Lung (tissue), 12 donors: ENCODE results near the gene EPHA1. TPM values are rescaled to one million over a fixed set of nuclear protein-coding genes. Genes with fewer than 3 reads are reported as not detected.

ENCODE experiments used
- ATAC-seq: fragments of 200-7000 bp; cut with Tn5 transposase; one replicate; pipeline ENCODE4 v1.9.1; 2020; ENCODE audit warnings: moderate number of reproducible peaks; ENCODE audit not compliant: insufficient read depth, low FRiP score
- DNase-seq, 3 donors: peaks; one replicate each; pipeline ENCODE4 v3.0.0-alpha.2; 2013 to 2017
- H3K27ac ChIP-seq, 2 donors: one replicate each; pipeline ENCODE4 v1.5.1; 2013; ENCODE audit warnings: mild to moderate bottlenecking in 2 of 2, moderate library complexity in 2 of 2, control low read depth in 1 of 2, inconsistent platforms in 1 of 2, low read depth in 1 of 2, low read length in 1 of 2
- H3K27me3 ChIP-seq, 3 donors: one replicate each; pipeline ENCODE4 v1.5.1; 2013; ENCODE audit warnings: low read length in 2 of 3; ENCODE audit not compliant: control insufficient read depth in 3 of 3, insufficient read depth in 3 of 3
- H3K36me3 ChIP-seq, 4 donors: one replicate each; pipeline ENCODE4 v1.5.1; 2013; ENCODE audit warnings: low read length in 4 of 4, mild to moderate bottlenecking in 1 of 4, moderate library complexity in 1 of 4; ENCODE audit not compliant: control insufficient read depth in 4 of 4, insufficient read depth in 4 of 4
- H3K4me1 ChIP-seq, 5 donors: one replicate each; pipeline ENCODE4 v1.5.1; 2013; ENCODE audit warnings: low read length in 5 of 5, mild to moderate bottlenecking in 2 of 5, moderate library complexity in 1 of 5; ENCODE audit not compliant: control insufficient read depth in 5 of 5, insufficient read depth in 5 of 5
- H3K4me3 ChIP-seq: one replicate; pipeline ENCODE4 v1.5.1; 2013; ENCODE audit warnings: mild to moderate bottlenecking, control low read depth, moderate library complexity
- H3K9ac ChIP-seq, 2 donors: one replicate each; pipeline ENCODE4 v1.5.1; 2013; ENCODE audit warnings: low read length in 2 of 2, control low read depth in 1 of 2; ENCODE audit not compliant: insufficient read depth in 1 of 2
- H3K9me3 ChIP-seq, 4 donors: one replicate each; pipeline ENCODE4 v1.5.1; 2013; ENCODE audit warnings: low read length in 3 of 4, mild to moderate bottlenecking in 1 of 4, moderate library complexity in 1 of 4; ENCODE audit not compliant: control insufficient read depth in 4 of 4, insufficient read depth in 3 of 4
- WGBS, 2 donors: extraction: QIAGEN DNeasy Blood & Tissue Kit; methylation state at CpG; one replicate each; pipeline ENCODE4 v1.1.7; 2013; 5-methylcytosine and 5-hydroxymethylcytosine counted together
- polyA plus RNA-seq, 2 donors: library from polyadenylated mRNA; stranded (reverse); fragments of 200-250 nt; gene quantifications; one replicate each; pipeline ENCODE4 v1.2.1, GENCODE V29; 2013
- total RNA-seq, 2 donors: library from RNA; depleted of rRNA in 1 of 2; stranded (reverse); fragments of >200 nt in 1 of 2; gene quantifications; one replicate each; pipeline ENCODE4 v1.2.1, GENCODE V29; 2014 to 2021
- TF ChIP-seq, protein P1 (sequence below): IDR thresholded peaks from 2 replicates; pipeline ENCODE4 v1.5.1; 2012; ENCODE audit warnings: mild to moderate bottlenecking; ENCODE audit errors: control extremely low read depth, extremely low read depth
- donor health status: control.
- donor health status: control.
- donor health status: Bipolar disorder and iron deficiency.
- donor health status: healthy.
- donor health status: DM: yes; HTN: yes; CAD: no.

EPHA1 gene
- total and polyA plus RNA-seq, 4 donors: 4.2 to 13.3 (median 5.9) TPM

DNA sequence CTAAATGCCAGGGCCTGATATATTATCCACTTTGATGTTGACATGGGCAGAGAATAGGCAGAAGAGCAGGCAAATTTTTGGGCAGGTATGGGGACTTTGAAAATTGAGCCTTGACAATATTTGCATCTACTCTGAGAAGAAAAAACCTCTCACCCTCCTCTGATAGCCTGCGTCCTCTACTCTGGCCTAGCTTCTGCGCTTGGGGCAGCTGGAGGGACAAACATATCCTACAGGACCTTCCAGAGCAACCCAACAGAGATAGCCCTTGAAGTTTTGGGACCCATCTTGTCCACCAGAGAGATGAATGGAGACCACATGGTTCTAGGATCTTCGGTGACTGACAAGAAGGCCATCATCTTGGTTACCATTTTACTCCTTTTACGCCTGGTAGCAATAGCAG, 34.5 kb upstream of the EPHA1 start, which contains the start of gene TAS2R60:
TSS of gene TAS2R60 (plus strand) at position 301 of the 400 bp plus-strand sequence. CDS start at position 301, 0 bp downstream.
- WGBS, 2 donors: 71 to 93% methylated on average over 4 of the region's 4 CpGs
- Histone ChIP-seq H3K9ac (no peak within 1 kb of the TSS), H3K27me3 (peaks cover 0 to 3% (median 0%) of the 10 kb centered on the region in 3 donors), H3K36me3 (no peaks in the 10 kb centered on the region), H3K4me3 (no peak within 1 kb of the TSS), H3K27ac (no peak within 1 kb of the TSS), H3K4me1 (no peaks in the 10 kb centered on the region), H3K9me3 (peaks cover 0 to 1% (median 0%) of the 10 kb centered on the region in 4 donors)
- TF ChIP-seq, protein P1, sequence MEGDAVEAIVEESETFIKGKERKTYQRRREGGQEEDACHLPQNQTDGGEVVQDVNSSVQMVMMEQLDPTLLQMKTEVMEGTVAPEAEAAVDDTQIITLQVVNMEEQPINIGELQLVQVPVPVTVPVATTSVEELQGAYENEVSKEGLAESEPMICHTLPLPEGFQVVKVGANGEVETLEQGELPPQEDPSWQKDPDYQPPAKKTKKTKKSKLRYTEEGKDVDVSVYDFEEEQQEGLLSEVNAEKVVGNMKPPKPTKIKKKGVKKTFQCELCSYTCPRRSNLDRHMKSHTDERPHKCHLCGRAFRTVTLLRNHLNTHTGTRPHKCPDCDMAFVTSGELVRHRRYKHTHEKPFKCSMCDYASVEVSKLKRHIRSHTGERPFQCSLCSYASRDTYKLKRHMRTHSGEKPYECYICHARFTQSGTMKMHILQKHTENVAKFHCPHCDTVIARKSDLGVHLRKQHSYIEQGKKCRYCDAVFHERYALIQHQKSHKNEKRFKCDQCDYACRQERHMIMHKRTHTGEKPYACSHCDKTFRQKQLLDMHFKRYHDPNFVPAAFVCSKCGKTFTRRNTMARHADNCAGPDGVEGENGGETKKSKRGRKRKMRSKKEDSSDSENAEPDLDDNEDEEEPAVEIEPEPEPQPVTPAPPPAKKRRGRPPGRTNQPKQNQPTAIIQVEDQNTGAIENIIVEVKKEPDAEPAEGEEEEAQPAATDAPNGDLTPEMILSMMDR: no peak
- ATAC-seq (no peak), DNase-seq (no peak)

DNA sequence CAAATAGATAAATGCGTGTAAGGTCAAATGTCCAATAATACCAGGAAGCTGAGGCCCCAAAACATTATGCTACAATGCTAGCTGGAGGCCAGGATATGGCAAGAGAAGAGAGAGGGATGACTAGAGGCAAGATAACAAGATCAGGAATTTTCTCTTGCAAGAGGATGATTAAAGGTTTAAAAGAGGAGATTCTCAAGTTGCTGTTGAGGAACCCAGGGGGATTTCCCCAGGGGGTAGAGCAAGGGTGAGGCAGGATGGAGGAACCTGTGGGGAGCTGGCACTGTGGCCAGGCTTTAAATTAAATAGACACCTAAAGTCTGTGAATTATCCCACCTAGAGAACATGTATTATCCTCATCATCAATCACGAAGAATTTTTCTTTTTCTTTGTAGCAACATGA, 31.2 kb upstream of the EPHA1 start:
- Histone ChIP-seq H3K27me3 (no peaks in the 10 kb centered on the region), H3K27ac (no peak overlapping the region), H3K4me1 (no peaks in the 10 kb centered on the region), H3K4me3 (no peak overlapping the region), H3K36me3 (no peaks in the 10 kb centered on the region), H3K9ac (no peak overlapping the region), H3K9me3 (peaks cover 0 to 1% (median 0%) of the 10 kb centered on the region in 4 donors)
- WGBS, 2 donors: 89 to 93% methylated on average over 2 of the region's 2 CpGs
- TF ChIP-seq, protein P1: no peak
- DNase-seq: no peak
- ATAC-seq: no peak

DNA sequence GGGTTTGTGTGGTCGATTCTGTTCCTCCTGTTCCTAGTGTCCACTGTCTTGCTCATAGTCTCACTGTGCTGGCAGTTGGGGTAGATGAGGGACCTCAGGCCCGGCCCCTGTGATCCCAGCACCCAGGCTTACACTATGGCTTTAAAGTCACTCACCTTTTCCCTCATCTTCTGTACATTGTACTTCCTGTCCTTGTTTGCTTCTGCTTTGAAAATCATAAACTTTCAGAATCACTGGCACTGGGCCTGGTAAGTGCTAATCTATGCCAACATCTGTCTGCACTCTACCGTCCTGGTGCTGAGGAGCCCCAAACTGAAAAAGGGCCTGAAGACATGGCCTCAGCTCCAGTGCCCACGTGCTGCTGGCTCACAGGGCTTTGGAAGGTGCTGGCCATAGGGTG, 28.9 kb upstream of the EPHA1 start:
- no peak for ATAC-seq

More for the DNA sequence above, 28.9 kb upstream of the EPHA1 start:
- peaks cover 0 to 1% (median 0%) of the 10 kb centered on the region in 4 donors for H3K9me3 ChIP-seq
- H3K36me3 ChIP-seq: no peaks in the 10 kb centered on the region
- DNase-seq: no peak
- H3K4me3 ChIP-seq: no peak overlapping the region
- no peak overlapping the region for H3K27ac ChIP-seq
- H3K4me1 ChIP-seq: no peaks in the 10 kb centered on the region
- 34 to 43% methylated on average over 4 of the region's 4 CpGs for WGBS, 2 donors
- no peak overlapping the region for H3K9ac ChIP-seq
- TF ChIP-seq, protein P1: no peak
- no peaks in the 10 kb centered on the region for H3K27me3 ChIP-seq
